GM12872 (cell line): ENCODE data around the gene KANTR.

Source experiments
- CTCF ChIP-seq: IDR thresholded peaks from 3 replicates; pipeline ENCODE4 v1.5.1; 2011; ENCODE audit warnings: low read depth, mild to moderate bottlenecking, low read length, moderate library complexity; ENCODE audit not compliant: insufficient read depth

The KANTR gene

GRCh38 chrX:53076671-53077070 lies 17.3 kb upstream of the KANTR start:
- no peak for TF ChIP-seq CTCF

- TF ChIP-seq CTCF: no peak
These were observed 16.4 kb upstream of the KANTR start for GRCh38 chrX:53077207-53078197.

GRCh38 chrX:53078943-53079342 lies 15.0 kb upstream of the KANTR start:
- no peak for TF ChIP-seq CTCF

GRCh38 chrX:53080628-53081580 lies 13.0 kb upstream of the KANTR start:
- TF ChIP-seq CTCF: no peak

- TF ChIP-seq CTCF: no peak
These were observed 11.8 kb upstream of the KANTR start, which contains the start of gene TSPYL2 for GRCh38 chrX:53081925-53082772. TSS of gene TSPYL2 (plus strand) at chrX:53082367. CDS start at chrX:53082499, 132 bp downstream.

GRCh38 chrX:53082773-53083616 lies 10.9 kb upstream of the KANTR start:
- no peak for TF ChIP-seq CTCF
